Keratinocyte (primary cell): ENCODE measurements around the gene ALKBH5. TPM values are rescaled to one million over a fixed set of nuclear protein-coding genes. Genes with fewer than 3 reads are reported as not detected.

Source experiments
- DNase-seq: peaks from one replicate; pipeline ENCODE4 v3.0.0-alpha.2; 2011; ENCODE audit warnings: low read depth, missing footprints, low spot score
- FAIRE-seq: peaks from 2 replicates; lab custom pipeline; 2011; peaks lifted over from hg19 to GRCh38; lab: Jason Lieb, UNC
- H2AFZ ChIP-seq: 2 replicates; pipeline ENCODE4 v1.6.0; 2012; ENCODE audit warnings: low read length, control low read depth, inconsistent platforms; ENCODE audit not compliant: control insufficient read depth
- H3K27ac ChIP-seq: 2 replicates; pipeline ENCODE4 v1.5.1; 2011; ENCODE audit warnings: low read length; ENCODE audit not compliant: control insufficient read depth, insufficient read depth
- H3K27me3 ChIP-seq: 3 replicates; pipeline ENCODE4 v1.6.0; 2011; ENCODE audit warnings: low read length; ENCODE audit not compliant: control insufficient read depth, insufficient read depth; ENCODE audit errors: extremely low read depth
- H3K36me3 ChIP-seq, 2 experiments: 2 replicates in 1 of 2; 3 replicates in 1 of 2; pipeline ENCODE4 v1.5.1; 2011; ENCODE audit warnings: low read length in 2 of 2, mild to moderate bottlenecking in 1 of 2; ENCODE audit not compliant: control insufficient read depth in 2 of 2, insufficient read depth in 2 of 2; ENCODE audit errors: extremely low read depth in 1 of 2
- H3K4me1 ChIP-seq: 3 replicates; pipeline ENCODE4 v1.5.1; 2011; ENCODE audit warnings: low read length; ENCODE audit not compliant: control insufficient read depth, insufficient read depth; ENCODE audit errors: extremely low read depth
- H3K4me2 ChIP-seq: 3 replicates; pipeline ENCODE4 v1.6.0; 2011; ENCODE audit warnings: low read depth, low read length; ENCODE audit not compliant: control insufficient read depth, insufficient read depth; ENCODE audit errors: extremely low read depth
- H3K4me3 ChIP-seq, 3 experiments: fragments of 200-600 bp in 1 of 3; sonication (generic) in 1 of 3; 2 replicates in 2 of 3; 3 replicates in 1 of 3; pipeline ENCODE4 v1.5.1; 2011 to 2016; ENCODE audit warnings: low read length in 3 of 3, mild to moderate bottlenecking in 3 of 3, control low read depth in 2 of 3, inconsistent platforms in 1 of 3, low read depth in 1 of 3, mixed read lengths in 1 of 3, mixed run types in 1 of 3, moderate library complexity in 1 of 3; ENCODE audit not compliant: control insufficient read depth in 2 of 3, insufficient read depth in 2 of 3; ENCODE audit errors: extremely low read depth in 1 of 3
- H3K79me2 ChIP-seq: 2 replicates; pipeline ENCODE4 v1.6.0; 2012; ENCODE audit warnings: low read length; ENCODE audit not compliant: control insufficient read depth, insufficient read depth
- H3K9ac ChIP-seq: 3 replicates; pipeline ENCODE4 v1.6.0; 2011; ENCODE audit warnings: low read length; ENCODE audit not compliant: control insufficient read depth, insufficient read depth; ENCODE audit errors: extremely low read depth
- H3K9me1 ChIP-seq: 3 replicates; pipeline ENCODE4 v1.6.0; 2011; ENCODE audit warnings: low read length; ENCODE audit not compliant: control insufficient read depth, insufficient read depth; ENCODE audit errors: extremely low read depth
- H3K9me3 ChIP-seq: 2 replicates; pipeline ENCODE4 v1.5.1; 2012; ENCODE audit warnings: low read depth, low read length; ENCODE audit not compliant: control insufficient read depth
- H4K20me1 ChIP-seq: 3 replicates; pipeline ENCODE4 v1.6.0; 2011; ENCODE audit warnings: low read length; ENCODE audit not compliant: control insufficient read depth, insufficient read depth; ENCODE audit errors: extremely low read depth
- CTCF ChIP-seq, 3 experiments: IDR thresholded peaks in 1 of 3; conservative IDR thresholded peaks in 1 of 3; optimal IDR thresholded peaks in 1 of 3; 2 replicates in 2 of 3; 3 replicates in 1 of 3; pipeline versions ENCODE3 to v1.5.1; 2011; ENCODE audit warnings: low read length in 3 of 3, mild to moderate bottlenecking in 3 of 3, moderate library complexity in 2 of 3, control low read depth in 1 of 3, inconsistent platforms in 1 of 3; ENCODE audit not compliant: insufficient read depth in 2 of 3; ENCODE audit errors: extremely low read depth in 1 of 3
- EZH2 ChIP-seq: IDR thresholded peaks from one replicate; pipeline ENCODE4 v1.6.1; 2012; ENCODE audit warnings: inconsistent platforms, mild to moderate bottlenecking, low read length, moderate library complexity
- dilution Hi-C: fragments of 300-500 bp; cut with MboI; formaldehyde crosslinking; loops from one replicate; pipeline ENCODE4 v1.7.0; 2020; ENCODE audit warnings: low sequenced_read_pairs; ENCODE audit not compliant: extremely low pct_ligation_motif_present
- polyA plus RNA-seq, 5 experiments: library from polyadenylated mRNA; depleted of rRNA in 3 of 5; stranded (reverse) in 3 of 5; stranded (forward) in 1 of 5; unstranded in 1 of 5; fragments of >200 nt; gene quantifications; 1 replicate in 1 of 5; 2 replicates in 3 of 5; 3 replicates in 1 of 5; pipeline versions ENCODE4 v1.2.1 to v1.2.3, GENCODE V29; 2011 to 2012; ENCODE audit warnings: missing spikeins in 2 of 5, low read depth in 1 of 5, low replicate concordance in 1 of 5

ALKBH5 gene
- polyA plus RNA-seq, 1 donor (not counting 4 experiments of a cell fraction or from before 2014, with no cell fraction given) = 50.2 TPM

- Histone ChIP-seq H3K27ac (no peak overlapping the region), H3K4me1 (peaks cover 8% of the 10 kb centered on the region), H3K36me3 (peaks cover 14 to 18% of the 10 kb centered on the region in 2 experiments), H2AFZ (no peak overlapping the region), H3K9me3 (no peaks in the 10 kb centered on the region), H3K4me3 (no peak overlapping the region), H3K9ac (no peak overlapping the region), H3K9me1 (peaks cover 2% of the 10 kb centered on the region), H4K20me1 (no peaks in the 10 kb centered on the region), H3K27me3 (no peaks in the 10 kb centered on the region), H3K79me2 (peaks cover 37% of the 10 kb centered on the region), H3K4me2 (no peak overlapping the region)
- no peak for FAIRE-seq
- TF ChIP-seq CTCF (optimal IDR thresholded peaks at IDR 0.05 in 1 of 3, IDR thresholded peaks at IDR 0.05 in 1 of 3, conservative IDR thresholded peaks at IDR 0.05 in 1 of 3; ENCODE audit: extremely low read depth in 1 of 3, insufficient read depth in 2 of 3, low read length in 3 of 3) (no peak), EZH2 (no peak)
- DNase-seq = no peak
- dilution Hi-C loops = no loop called here
Measured at GRCh38 chr17:18229771-18230170, 46.1 kb downstream of the ALKBH5 start.

- H3K27me3 ChIP-seq = no peaks in the 10 kb centered on the region
- DNase-seq (no peak), FAIRE-seq (no peak)
- no peaks in the 10 kb centered on the region for H3K9me3 ChIP-seq
- H4K20me1 ChIP-seq = no peaks in the 10 kb centered on the region
- H3K27ac ChIP-seq = no peak overlapping the region
- H3K36me3 ChIP-seq = peaks cover 16 to 20% of the 10 kb centered on the region in 2 experiments
- H3K4me1 ChIP-seq = peaks cover 11% of the 10 kb centered on the region
- H3K79me2 ChIP-seq = peaks cover 37% of the 10 kb centered on the region
- no peak for TF ChIP-seq CTCF (optimal IDR thresholded peaks at IDR 0.05 in 1 of 3, IDR thresholded peaks at IDR 0.05 in 1 of 3, conservative IDR thresholded peaks at IDR 0.05 in 1 of 3; ENCODE audit: extremely low read depth in 1 of 3, insufficient read depth in 2 of 3, low read length in 3 of 3)
- TF ChIP-seq EZH2 = no peak
- H3K9ac ChIP-seq = no peak overlapping the region
- H3K9me1 ChIP-seq = no peaks in the 10 kb centered on the region
- H3K4me2 ChIP-seq = no peak overlapping the region
- dilution Hi-C loops = no loop called here
- H2AFZ ChIP-seq = no peak overlapping the region
- no peak overlapping the region for H3K4me3 ChIP-seq
Measured at GRCh38 chr17:18230288-18231141, 46.9 kb downstream of the ALKBH5 start.
